ENCODE results near the gene UNC13B.
A peak's percentile ranks its signal among the peaks of the same experiment; 100 is the strongest.

The UNC13B gene

GRCh38 chr9:35335164-35335563, 173.4 kb downstream of the UNC13B start:
- no peak for DNase-seq (ENCODE audit: low spot score)

GRCh38 chr9:35338086-35338485, 176.3 kb downstream of the UNC13B start:
- no peak for DNase-seq (ENCODE audit: low spot score)

- no peak for DNase-seq (ENCODE audit: low spot score)
These were observed 176.9 kb downstream of the UNC13B start for GRCh38 chr9:35338561-35339274.

- DNase-seq (ENCODE audit: low spot score), result no peak
These were observed 178.2 kb downstream of the UNC13B start for GRCh38 chr9:35340046-35340445.

GRCh38 chr9:35341021-35341420, 179.2 kb downstream of the UNC13B start:
- DNase-seq (ENCODE audit: low spot score), result no peak

GRCh38 chr9:35341585-35341984, 179.8 kb downstream of the UNC13B start:
- no peak for DNase-seq (ENCODE audit: low spot score)

- DNase-seq (ENCODE audit: low spot score), result no peak
These were observed 180.6 kb downstream of the UNC13B start for GRCh38 chr9:35342221-35342958.

GRCh38 chr9:35348109-35348508, 186.3 kb downstream of the UNC13B start:
- no peak for DNase-seq (ENCODE audit: low spot score)

- DNase-seq (ENCODE audit: low spot score), result no peak
These were observed 187.6 kb downstream of the UNC13B start for GRCh38 chr9:35349287-35349990.

- peak; percentile 94 for DNase-seq (ENCODE audit: low spot score)
These were observed 188.4 kb downstream of the UNC13B start for GRCh38 chr9:35350212-35350611.

- DNase-seq (ENCODE audit: low spot score), result peak; percentile 25
These were observed 189.2 kb downstream of the UNC13B start for GRCh38 chr9:35350827-35351549.

- no peak for DNase-seq (ENCODE audit: low spot score)
These were observed 192.0 kb downstream of the UNC13B start for GRCh38 chr9:35353731-35354365.

- DNase-seq (ENCODE audit: low spot score), result no peak
These were observed 194.1 kb downstream of the UNC13B start for GRCh38 chr9:35355939-35356338.

- no peak for DNase-seq (ENCODE audit: low spot score)
These were observed 195.3 kb downstream of the UNC13B start for GRCh38 chr9:35357116-35357515.

GRCh38 chr9:35357826-35358225, 196.0 kb downstream of the UNC13B start:
- no peak for DNase-seq (ENCODE audit: low spot score)

GRCh38 chr9:35364817-35365585, 203.2 kb downstream of the UNC13B start:
- DNase-seq (ENCODE audit: low spot score), result no peak

GRCh38 chr9:35366627-35367026, 204.8 kb downstream of the UNC13B start:
- DNase-seq (ENCODE audit: low spot score), result no peak

GRCh38 chr9:35367451-35367850, 205.6 kb downstream of the UNC13B start:
- no peak for DNase-seq (ENCODE audit: low spot score)

- DNase-seq (ENCODE audit: low spot score), result no peak
These were observed 208.4 kb downstream of the UNC13B start for GRCh38 chr9:35370241-35370640.

GRCh38 chr9:35374436-35374835, 212.6 kb downstream of the UNC13B start:
- no peak for DNase-seq (ENCODE audit: low spot score)

GRCh38 chr9:35374910-35375309, 213.1 kb downstream of the UNC13B start:
- DNase-seq (ENCODE audit: low spot score), result no peak

Measured in pons (tissue), 1 donor.